NCI-H2196 treated with DMSO at 0.1 percent for 48 hours (cell line): ENCODE data around the gene CLCN7.

Experiments used
- DNase-seq: peaks from one replicate; lab custom pipeline; 2025; ENCODE audit not compliant: unreplicated experiment; lab: John Stamatoyannopoulos, UW

Gene CLCN7

GRCh38 chr16:1502092-1503004 is 27.5 kb upstream of the CLCN7 start:
- no peak for DNase-seq

GRCh38 chr16:1501630-1502029 is 26.8 kb upstream of the CLCN7 start:
- no peak for DNase-seq

DNA sequence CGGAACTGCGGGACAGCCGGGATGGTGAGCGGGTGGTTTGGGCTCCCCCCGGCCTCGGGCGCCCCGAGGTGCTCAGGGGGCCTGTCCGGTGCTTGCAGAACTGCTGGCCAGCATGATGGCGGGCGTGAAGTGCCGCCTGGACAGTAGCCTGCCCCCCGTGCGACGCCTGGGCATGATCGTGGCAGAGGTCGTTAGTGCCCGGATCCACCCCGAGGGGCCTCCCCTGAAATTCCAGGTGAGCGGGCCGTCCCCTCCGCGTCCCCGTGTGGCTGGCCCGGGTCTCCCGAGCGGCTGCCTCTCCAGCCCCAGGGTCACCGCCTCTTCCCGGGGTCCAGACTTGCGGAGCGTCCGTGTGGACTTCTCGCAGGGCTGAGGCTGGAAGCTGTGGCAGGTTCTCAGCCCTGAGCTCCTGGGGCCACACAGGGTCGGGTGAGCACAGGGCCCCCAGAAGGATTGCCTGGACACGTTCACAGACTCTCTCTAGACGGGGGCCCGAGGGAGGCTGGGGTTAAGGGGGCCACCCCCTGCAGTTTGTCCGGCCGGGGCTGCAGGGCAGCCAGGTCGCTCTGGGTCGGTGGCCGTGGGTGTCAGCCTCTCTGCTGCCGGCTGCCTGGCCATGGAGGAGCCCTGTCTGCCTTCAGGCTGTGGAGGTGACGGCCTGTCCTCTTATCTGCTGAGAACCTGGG is 25.8 kb upstream of the CLCN7 start:
- DNase-seq, result no peak

DNA sequence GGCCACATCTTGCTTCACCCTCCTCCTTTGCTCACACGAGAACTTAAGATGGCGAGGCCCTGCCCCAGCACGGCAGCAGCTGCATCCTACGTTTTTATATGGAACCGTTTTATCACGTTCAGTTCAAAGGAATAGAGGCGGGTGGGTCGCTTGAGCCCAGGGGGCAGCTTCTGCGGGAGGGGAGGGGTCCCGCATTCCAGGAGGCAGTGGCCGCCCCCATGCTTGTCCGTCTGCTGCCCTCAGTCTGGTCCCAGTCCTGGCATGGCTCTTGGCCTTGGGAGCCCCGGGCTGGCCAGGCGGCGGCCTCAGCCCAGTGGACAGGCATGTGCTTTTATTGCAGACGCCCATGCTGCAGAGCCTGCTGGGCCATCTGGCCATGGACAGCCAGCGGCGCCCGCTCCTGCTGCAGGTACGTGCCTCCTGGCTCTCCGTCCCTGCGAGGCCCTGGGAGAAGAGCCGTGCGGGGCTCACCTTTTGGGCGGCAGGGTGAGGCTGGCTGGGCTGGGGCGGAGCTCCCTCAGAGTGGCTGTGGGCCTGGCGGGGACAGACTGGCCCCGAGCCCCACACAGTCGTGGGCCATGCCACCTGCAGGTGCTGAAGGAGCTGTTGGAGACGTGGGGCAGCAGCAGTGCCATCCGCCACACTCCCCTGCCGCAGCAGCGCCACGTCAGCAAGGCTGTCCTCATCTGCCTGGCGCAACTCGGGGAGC is 25.1 kb upstream of the CLCN7 start:
- no peak for DNase-seq

GRCh38 chr16:1498899-1499676 is 24.3 kb upstream of the CLCN7 start:
- no peak for DNase-seq

DNA sequence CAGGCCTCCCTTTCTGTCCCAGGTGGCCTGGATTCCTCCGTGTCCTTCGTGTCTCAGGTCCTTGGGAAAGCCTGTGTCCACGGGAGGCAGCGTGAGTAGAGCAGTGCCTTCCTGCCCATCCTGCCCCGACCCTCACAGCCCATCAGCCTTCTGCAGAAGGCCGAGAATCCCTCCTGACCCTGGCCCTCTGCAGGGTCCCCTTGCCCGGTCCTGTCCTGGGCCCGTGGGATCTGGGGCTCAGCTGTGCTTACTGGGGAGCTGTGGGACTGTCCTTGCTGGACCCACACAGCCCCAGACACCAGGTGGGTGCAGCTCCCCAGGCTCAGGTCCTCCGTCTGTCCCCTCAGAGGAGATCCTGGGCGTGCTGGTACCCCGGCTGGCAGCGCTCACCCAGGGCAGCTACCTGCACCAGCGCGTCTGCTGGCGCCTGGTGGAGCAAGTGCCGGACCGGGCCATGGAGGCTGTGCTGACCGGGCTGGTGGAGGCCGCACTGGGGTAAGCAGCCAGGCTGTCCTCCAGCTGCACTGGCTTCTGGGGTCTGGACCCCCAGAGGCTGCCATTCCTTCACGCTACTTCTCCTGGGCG is 22.3 kb upstream of the CLCN7 start:
- DNase-seq, result no peak

- no peak for DNase-seq
Observed at GRCh38 chr16:1496464-1496863, 21.6 kb upstream of the CLCN7 start.

GRCh38 chr16:1495889-1496262 is 21.0 kb upstream of the CLCN7 start:
- no peak for DNase-seq

- DNase-seq, result no peak
Observed at GRCh38 chr16:1495211-1495888, 20.5 kb upstream of the CLCN7 start.

DNA sequence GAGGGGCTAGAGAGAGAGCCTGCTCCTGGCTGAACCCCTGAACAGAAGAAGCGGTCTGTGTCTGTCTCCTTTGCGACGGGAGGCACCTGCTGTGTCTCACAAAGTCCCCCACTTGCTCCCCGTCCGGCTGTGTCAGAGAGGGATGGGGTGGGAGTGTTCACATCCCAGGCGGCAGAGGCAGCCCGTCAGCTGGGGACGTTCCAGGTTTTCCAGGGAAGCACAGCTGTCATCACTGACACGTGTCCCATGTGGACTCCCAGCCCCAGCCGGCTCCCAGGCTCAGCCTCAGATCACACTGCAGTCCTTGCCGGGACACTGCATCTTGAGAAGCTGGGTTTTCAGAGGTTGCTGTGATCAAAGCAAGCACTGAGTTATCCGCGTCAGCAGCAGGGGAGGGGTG is 19.9 kb upstream of the CLCN7 start:
- DNase-seq, result no peak

GRCh38 chr16:1494129-1494640 is 19.4 kb upstream of the CLCN7 start:
- no peak for DNase-seq

DNA sequence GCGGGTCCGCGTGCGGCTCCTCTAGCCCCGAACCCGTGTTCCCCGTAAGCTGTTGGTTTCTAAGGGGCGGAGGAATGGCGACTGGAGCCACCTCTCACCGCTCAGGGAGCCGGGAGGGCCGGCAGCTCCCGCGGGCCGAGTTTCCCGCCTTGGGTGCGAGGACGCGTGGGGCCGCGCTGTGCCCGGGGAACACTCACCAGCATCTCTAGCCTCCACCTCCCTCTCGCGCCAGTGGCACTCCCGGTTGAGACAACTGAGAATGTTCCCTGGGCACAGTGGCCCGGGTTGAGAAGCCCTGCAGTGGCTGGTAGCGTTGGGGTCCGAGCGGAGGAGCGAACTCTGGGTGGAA is 18.9 kb upstream of the CLCN7 start:
- no peak for DNase-seq

GRCh38 chr16:1492923-1493745 is 18.3 kb upstream of the CLCN7 start, which contains the start of gene TELO2:
TSS of gene TELO2 (plus strand) at chr16:1493360. CDS start at chr16:1494282, 922 bp downstream.
- DNase-seq, result peak; percentile 94

- peak; percentile 13 for DNase-seq
Observed at GRCh38 chr16:1492082-1492922, 17.5 kb upstream of the CLCN7 start.

DNA sequence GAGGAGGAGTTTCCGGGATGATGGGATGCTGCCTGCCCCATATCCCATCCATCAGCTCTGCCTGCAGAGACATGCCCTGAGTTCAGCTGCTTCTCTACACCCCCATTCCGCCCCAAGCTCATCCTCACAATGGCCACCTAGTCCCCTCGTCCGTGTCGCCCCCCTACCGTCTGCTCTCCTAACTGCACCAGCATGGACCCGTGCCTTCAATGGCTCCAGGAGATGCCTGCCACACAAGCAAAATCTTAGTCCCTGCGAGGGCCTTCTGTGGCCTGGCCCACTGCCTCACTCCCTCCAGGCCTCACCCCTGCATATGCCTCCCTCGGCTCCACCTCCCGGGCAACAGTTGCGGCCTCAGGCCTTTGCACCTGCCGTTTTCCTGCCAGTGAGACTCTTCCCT is 16.5 kb upstream of the CLCN7 start:
- DNase-seq, result peak; percentile 24

- DNase-seq, result no peak
Observed at GRCh38 chr16:1489077-1489476, 14.2 kb upstream of the CLCN7 start.

DNA sequence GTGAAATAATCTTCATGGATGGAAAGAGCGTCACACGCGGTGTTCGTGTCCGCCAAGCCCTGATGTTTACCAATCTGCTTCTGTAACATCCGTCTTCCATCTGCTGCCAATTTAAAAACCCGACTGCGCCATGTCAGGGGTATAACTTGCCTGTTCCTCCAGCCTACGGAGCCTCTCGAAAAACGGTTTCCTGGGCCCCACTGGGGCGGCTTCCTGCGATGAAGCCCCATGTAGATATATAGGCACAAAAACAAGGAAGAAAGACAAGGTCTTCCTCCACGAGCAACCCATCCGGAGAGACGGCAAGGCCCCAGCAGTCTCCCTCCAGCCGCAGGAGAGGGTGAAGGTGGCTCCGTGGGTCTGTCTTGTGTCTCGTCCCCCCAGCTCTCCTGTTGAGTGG is 13.8 kb upstream of the CLCN7 start, which contains the start of gene PTX4:
Gene PTX4, minus strand, starts transcription at position 326 of the 400 bp plus-strand sequence. Its CDS starts 35 bp downstream, at position 291.
- DNase-seq, result no peak

- DNase-seq, result no peak
Observed at GRCh38 chr16:1488054-1488601, 13.3 kb upstream of the CLCN7 start.
